ENCODE measurements around the gene COL26A1.

The COL26A1 gene

GRCh38 chr7:101595246-101595645 lies 232.6 kb downstream of the COL26A1 start:
- no peak overlapping the region for H3K9ac ChIP-seq (ENCODE audit: low read length)
- H2AFZ ChIP-seq (ENCODE audit: low read depth, low read length) = no peak overlapping the region
- H4K91ac ChIP-seq (ENCODE audit: low read length) = no peak overlapping the region
- H3K4me3 ChIP-seq (ENCODE audit: insufficient read depth in 1 of 2, low read depth in 1 of 2, low read length in 2 of 2) = no peak overlapping the region
- no peak overlapping the region for H3K4ac ChIP-seq (ENCODE audit: low read depth in 1 of 2, low read length in 2 of 2)
- no peak overlapping the region for H2BK120ac ChIP-seq (ENCODE audit: low read depth, low read length)
- no peak for DNase-seq
- no peak overlapping the region for H3K27ac ChIP-seq (ENCODE audit: low read length, poor library complexity, severe bottlenecking)
- no peaks in the 10 kb centered on the region for H3K9me3 ChIP-seq (ENCODE audit: control insufficient read depth, low read length)
- WGBS = 100% methylated on average over 1 of the region's 1 CpG
- no peak overlapping the region for H2BK15ac ChIP-seq (ENCODE audit: low read depth, poor library complexity, severe bottlenecking)
- H2BK5ac ChIP-seq (ENCODE audit: low read depth, low read length, poor library complexity, severe bottlenecking) = no peak overlapping the region
- peaks cover 8% of the 10 kb centered on the region for H3K4me1 ChIP-seq (ENCODE audit: control insufficient read depth, insufficient read depth, low read depth, low read length)
- no peak overlapping the region for H2BK12ac ChIP-seq (ENCODE audit: low read length in 2 of 2)
- no peak overlapping the region for H3K18ac ChIP-seq (ENCODE audit: low read depth in 1 of 2, low read length in 2 of 2)
- peaks cover 23 to 59% of the 10 kb centered on the region in 2 experiments for H3K27me3 ChIP-seq (ENCODE audit: control insufficient read depth in 1 of 2, insufficient read depth in 1 of 2, low read length in 2 of 2)
- no peak overlapping the region for H3K23ac ChIP-seq (ENCODE audit: low read length in 2 of 2)
- H3K36me3 ChIP-seq (ENCODE audit: control insufficient read depth in 1 of 2, insufficient read depth in 2 of 2, low read depth in 1 of 2, low read length in 2 of 2) = no peaks in the 10 kb centered on the region
- no peaks in the 10 kb centered on the region for H3K79me1 ChIP-seq (replicated peaks; ENCODE audit: low read length, poor library complexity, severe bottlenecking)
- no peak overlapping the region for H3K4me2 ChIP-seq (ENCODE audit: low read length, poor library complexity, severe bottlenecking)
- no peak overlapping the region for H2AK5ac ChIP-seq (ENCODE audit: low read length, severe bottlenecking)
- no peak overlapping the region for H4K8ac ChIP-seq (ENCODE audit: low read length)
- H3K14ac ChIP-seq (ENCODE audit: low read length in 2 of 2) = no peak overlapping the region

GRCh38 chr7:101595766-101596537 lies 233.3 kb downstream of the COL26A1 start:
- Histone ChIP-seq H2AK5ac (ENCODE audit: low read length, severe bottlenecking) (no peak overlapping the region), H3K14ac (ENCODE audit: low read length in 2 of 2) (no peak overlapping the region), H3K18ac (ENCODE audit: low read depth in 1 of 2, low read length in 2 of 2) (no peak overlapping the region), H3K27ac (ENCODE audit: low read length, poor library complexity, severe bottlenecking) (no peak overlapping the region), H3K9ac (ENCODE audit: low read length) (no peak overlapping the region), H3K4me3 (ENCODE audit: insufficient read depth in 1 of 2, low read depth in 1 of 2, low read length in 2 of 2) (no peak overlapping the region), H3K79me1 (replicated peaks; ENCODE audit: low read length, poor library complexity, severe bottlenecking) (no peaks in the 10 kb centered on the region), H2BK5ac (ENCODE audit: low read depth, low read length, poor library complexity, severe bottlenecking) (no peak overlapping the region), H2AFZ (ENCODE audit: low read depth, low read length) (no peak overlapping the region), H2BK12ac (ENCODE audit: low read length in 2 of 2) (no peak overlapping the region), H3K9me3 (ENCODE audit: control insufficient read depth, low read length) (no peaks in the 10 kb centered on the region), H2BK120ac (ENCODE audit: low read depth, low read length) (no peak overlapping the region), H3K4me1 (ENCODE audit: control insufficient read depth, insufficient read depth, low read depth, low read length) (peaks cover 8% of the 10 kb centered on the region), H3K4ac (ENCODE audit: low read depth in 1 of 2, low read length in 2 of 2) (no peak overlapping the region), H4K8ac (ENCODE audit: low read length) (no peak overlapping the region), H3K27me3 (ENCODE audit: control insufficient read depth in 1 of 2, insufficient read depth in 1 of 2, low read length in 2 of 2) (peaks cover 23 to 66% of the 10 kb centered on the region in 2 experiments), H3K36me3 (ENCODE audit: control insufficient read depth in 1 of 2, insufficient read depth in 2 of 2, low read depth in 1 of 2, low read length in 2 of 2) (no peaks in the 10 kb centered on the region), H4K91ac (ENCODE audit: low read length) (no peak overlapping the region), H3K23ac (ENCODE audit: low read length in 2 of 2) (no peak overlapping the region), H3K4me2 (ENCODE audit: low read length, poor library complexity, severe bottlenecking) (no peak overlapping the region), H2BK15ac (ENCODE audit: low read depth, poor library complexity, severe bottlenecking) (no peak overlapping the region)
- WGBS = 79% methylated on average over 3 of the region's 4 CpGs
- no peak for DNase-seq

GRCh38 chr7:101596898-101597297 lies 234.2 kb downstream of the COL26A1 start:
- H2AFZ ChIP-seq (ENCODE audit: low read depth, low read length) = no peak overlapping the region
- H3K23ac ChIP-seq (ENCODE audit: low read length in 2 of 2) = no peak overlapping the region
- no peak overlapping the region for H3K4me2 ChIP-seq (ENCODE audit: low read length, poor library complexity, severe bottlenecking)
- H3K4me3 ChIP-seq (ENCODE audit: insufficient read depth in 1 of 2, low read depth in 1 of 2, low read length in 2 of 2) = no peak overlapping the region
- DNase-seq = no peak
- H2BK5ac ChIP-seq (ENCODE audit: low read depth, low read length, poor library complexity, severe bottlenecking) = no peak overlapping the region
- H2AK5ac ChIP-seq (ENCODE audit: low read length, severe bottlenecking) = no peak overlapping the region
- H4K91ac ChIP-seq (ENCODE audit: low read length) = no peak overlapping the region
- H3K36me3 ChIP-seq (ENCODE audit: control insufficient read depth in 1 of 2, insufficient read depth in 2 of 2, low read depth in 1 of 2, low read length in 2 of 2) = no peaks in the 10 kb centered on the region
- peaks cover 26 to 75% of the 10 kb centered on the region in 2 experiments for H3K27me3 ChIP-seq (ENCODE audit: control insufficient read depth in 1 of 2, insufficient read depth in 1 of 2, low read length in 2 of 2)
- H3K18ac ChIP-seq (ENCODE audit: low read depth in 1 of 2, low read length in 2 of 2) = no peak overlapping the region
- no peak overlapping the region for H3K4ac ChIP-seq (ENCODE audit: low read depth in 1 of 2, low read length in 2 of 2)
- H3K9ac ChIP-seq (ENCODE audit: low read length) = no peak overlapping the region
- H3K4me1 ChIP-seq (ENCODE audit: control insufficient read depth, insufficient read depth, low read depth, low read length) = peaks cover 8% of the 10 kb centered on the region
- H2BK120ac ChIP-seq (ENCODE audit: low read depth, low read length) = no peak overlapping the region
- no peak overlapping the region for H3K14ac ChIP-seq (ENCODE audit: low read length in 2 of 2)
- H2BK15ac ChIP-seq (ENCODE audit: low read depth, poor library complexity, severe bottlenecking) = no peak overlapping the region
- H3K9me3 ChIP-seq (ENCODE audit: control insufficient read depth, low read length) = no peaks in the 10 kb centered on the region
- WGBS = 100% methylated on average over 1 of the region's 1 CpG
- H4K8ac ChIP-seq (ENCODE audit: low read length) = no peak overlapping the region
- no peaks in the 10 kb centered on the region for H3K79me1 ChIP-seq (replicated peaks; ENCODE audit: low read length, poor library complexity, severe bottlenecking)
- no peak overlapping the region for H2BK12ac ChIP-seq (ENCODE audit: low read length in 2 of 2)
- no peak overlapping the region for H3K27ac ChIP-seq (ENCODE audit: low read length, poor library complexity, severe bottlenecking)

GRCh38 chr7:101597941-101598340 lies 235.3 kb downstream of the COL26A1 start:
- DNase-seq = no peak
- Histone ChIP-seq H2BK15ac (ENCODE audit: low read depth, poor library complexity, severe bottlenecking) (no peak overlapping the region), H3K4me1 (ENCODE audit: control insufficient read depth, insufficient read depth, low read depth, low read length) (peaks cover 13% of the 10 kb centered on the region), H3K27me3 (ENCODE audit: control insufficient read depth in 1 of 2, insufficient read depth in 1 of 2, low read length in 2 of 2) (peaks cover 29 to 74% of the 10 kb centered on the region in 2 experiments), H3K23ac (ENCODE audit: low read length in 2 of 2) (no peak overlapping the region), H3K4ac (ENCODE audit: low read depth in 1 of 2, low read length in 2 of 2) (no peak overlapping the region), H3K27ac (ENCODE audit: low read length, poor library complexity, severe bottlenecking) (no peak overlapping the region), H3K36me3 (ENCODE audit: control insufficient read depth in 1 of 2, insufficient read depth in 2 of 2, low read depth in 1 of 2, low read length in 2 of 2) (no peaks in the 10 kb centered on the region), H3K79me1 (replicated peaks; ENCODE audit: low read length, poor library complexity, severe bottlenecking) (no peaks in the 10 kb centered on the region), H3K9ac (ENCODE audit: low read length) (no peak overlapping the region), H3K14ac (ENCODE audit: low read length in 2 of 2) (no peak overlapping the region), H3K4me3 (ENCODE audit: insufficient read depth in 1 of 2, low read depth in 1 of 2, low read length in 2 of 2) (no peak overlapping the region), H4K91ac (ENCODE audit: low read length) (no peak overlapping the region), H2BK120ac (ENCODE audit: low read depth, low read length) (no peak overlapping the region), H2BK5ac (ENCODE audit: low read depth, low read length, poor library complexity, severe bottlenecking) (no peak overlapping the region), H3K9me3 (ENCODE audit: control insufficient read depth, low read length) (no peaks in the 10 kb centered on the region), H3K18ac (ENCODE audit: low read depth in 1 of 2, low read length in 2 of 2) (no peak overlapping the region), H2BK12ac (ENCODE audit: low read length in 2 of 2) (no peak overlapping the region), H4K8ac (ENCODE audit: low read length) (no peak overlapping the region), H2AFZ (ENCODE audit: low read depth, low read length) (no peak overlapping the region), H3K4me2 (ENCODE audit: low read length, poor library complexity, severe bottlenecking) (no peak overlapping the region), H2AK5ac (ENCODE audit: low read length, severe bottlenecking) (no peak overlapping the region)
- WGBS = 88% methylated on average over 6 of the region's 6 CpGs

Measured in mesenchymal stem cell (in vitro differentiated cells and primary cell).